ENCODE data around the gene ZGRF1.
"Not testable (repeated sequence)": the region's sequence is repeated elsewhere in the genome, so short reads cannot be mapped to it uniquely, and the experiment has no call there.

Gene ZGRF1

DNA sequence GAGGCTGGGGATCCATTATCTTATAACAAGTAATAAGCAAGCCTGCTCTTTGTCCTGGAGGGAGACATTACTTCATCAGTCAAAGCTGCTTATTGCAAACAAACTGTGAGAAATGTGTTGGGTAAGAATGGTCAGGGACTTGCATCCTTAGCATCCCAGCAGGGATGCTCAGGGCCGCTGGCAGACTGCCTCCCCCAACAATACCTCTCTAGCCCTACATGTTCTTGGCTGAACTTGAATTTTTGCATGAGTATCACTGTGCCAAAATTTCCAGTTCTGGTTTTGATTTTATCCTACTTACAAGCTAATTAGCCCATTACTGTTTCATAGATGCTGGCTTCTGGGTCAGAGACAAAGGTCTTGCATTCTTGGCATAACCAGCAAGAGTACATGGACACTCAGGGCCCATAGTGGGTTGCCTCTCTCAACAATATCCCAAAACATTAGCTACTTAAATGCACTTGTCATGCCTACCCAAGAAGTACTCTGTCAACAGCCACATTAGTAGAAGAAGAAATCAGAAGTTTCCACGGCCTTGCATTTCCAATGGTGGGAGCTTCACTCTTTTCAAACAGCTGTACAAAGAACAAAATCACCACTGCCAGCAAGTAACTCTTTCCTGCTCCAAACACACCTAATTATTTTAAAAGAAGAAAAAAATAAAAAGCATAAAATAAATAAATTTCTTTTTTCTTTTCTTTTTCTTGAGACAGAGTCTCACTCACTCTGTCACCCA is 78.9 kb downstream of the ZGRF1 start:
- no peak overlapping the region for H3K4me3 ChIP-seq (ENCODE audit: low read depth, low read length)
- TF ChIP-seq, protein P1, sequence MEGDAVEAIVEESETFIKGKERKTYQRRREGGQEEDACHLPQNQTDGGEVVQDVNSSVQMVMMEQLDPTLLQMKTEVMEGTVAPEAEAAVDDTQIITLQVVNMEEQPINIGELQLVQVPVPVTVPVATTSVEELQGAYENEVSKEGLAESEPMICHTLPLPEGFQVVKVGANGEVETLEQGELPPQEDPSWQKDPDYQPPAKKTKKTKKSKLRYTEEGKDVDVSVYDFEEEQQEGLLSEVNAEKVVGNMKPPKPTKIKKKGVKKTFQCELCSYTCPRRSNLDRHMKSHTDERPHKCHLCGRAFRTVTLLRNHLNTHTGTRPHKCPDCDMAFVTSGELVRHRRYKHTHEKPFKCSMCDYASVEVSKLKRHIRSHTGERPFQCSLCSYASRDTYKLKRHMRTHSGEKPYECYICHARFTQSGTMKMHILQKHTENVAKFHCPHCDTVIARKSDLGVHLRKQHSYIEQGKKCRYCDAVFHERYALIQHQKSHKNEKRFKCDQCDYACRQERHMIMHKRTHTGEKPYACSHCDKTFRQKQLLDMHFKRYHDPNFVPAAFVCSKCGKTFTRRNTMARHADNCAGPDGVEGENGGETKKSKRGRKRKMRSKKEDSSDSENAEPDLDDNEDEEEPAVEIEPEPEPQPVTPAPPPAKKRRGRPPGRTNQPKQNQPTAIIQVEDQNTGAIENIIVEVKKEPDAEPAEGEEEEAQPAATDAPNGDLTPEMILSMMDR (IDR thresholded peaks at IDR 0.05; ENCODE audit: insufficient read depth, low read depth, low read length, missing control alignments) = no peak
- no peak for DNase-seq (ENCODE audit: low read depth)

DNA sequence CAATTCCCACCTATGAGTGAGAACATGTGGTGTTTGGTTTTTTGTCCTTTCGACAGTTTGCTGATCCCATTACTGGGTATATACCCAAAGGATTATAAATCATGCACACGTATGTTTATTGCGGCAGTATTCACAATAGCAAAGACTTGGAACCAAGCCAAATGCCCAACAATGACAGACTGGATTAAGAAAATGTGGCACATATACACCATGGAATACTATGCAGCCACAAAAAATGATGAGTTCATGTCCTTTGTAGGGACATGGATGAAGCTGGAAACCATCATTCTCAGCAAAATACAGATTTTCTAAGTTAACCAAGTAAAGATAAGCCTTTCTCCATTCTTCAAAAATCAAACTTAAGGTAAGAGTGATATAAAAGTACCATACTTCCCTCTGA is 82.4 kb downstream of the ZGRF1 start:
- not testable (repeated sequence) for H3K4me3 ChIP-seq (ENCODE audit: low read depth, low read length); DNase-seq (ENCODE audit: low read depth)

DNA sequence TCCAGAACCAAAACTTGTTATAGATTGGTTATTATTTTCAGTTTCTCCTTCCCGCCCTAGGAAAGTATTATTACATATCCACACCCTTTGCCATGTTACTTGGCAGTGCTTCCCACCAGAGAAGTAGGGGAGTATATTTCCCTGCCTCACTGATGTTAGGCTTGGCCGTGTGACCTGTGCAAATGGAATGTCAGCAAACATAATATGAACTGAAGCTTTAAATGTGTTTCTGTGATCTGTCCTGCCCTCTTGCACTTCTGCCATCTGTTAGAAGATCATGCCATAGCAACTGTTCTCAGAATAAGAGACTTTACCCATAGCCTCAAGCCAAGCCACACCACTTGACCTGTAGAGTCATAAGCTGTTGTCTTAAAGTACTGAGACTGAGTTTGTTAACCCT is 84.0 kb downstream of the ZGRF1 start:
- no peak overlapping the region for H3K4me3 ChIP-seq (ENCODE audit: low read depth, low read length)
- DNase-seq (ENCODE audit: low read depth) = no peak
- TF ChIP-seq, protein P1 (IDR thresholded peaks at IDR 0.05; ENCODE audit: insufficient read depth, low read depth, low read length, missing control alignments) = no peak

DNA sequence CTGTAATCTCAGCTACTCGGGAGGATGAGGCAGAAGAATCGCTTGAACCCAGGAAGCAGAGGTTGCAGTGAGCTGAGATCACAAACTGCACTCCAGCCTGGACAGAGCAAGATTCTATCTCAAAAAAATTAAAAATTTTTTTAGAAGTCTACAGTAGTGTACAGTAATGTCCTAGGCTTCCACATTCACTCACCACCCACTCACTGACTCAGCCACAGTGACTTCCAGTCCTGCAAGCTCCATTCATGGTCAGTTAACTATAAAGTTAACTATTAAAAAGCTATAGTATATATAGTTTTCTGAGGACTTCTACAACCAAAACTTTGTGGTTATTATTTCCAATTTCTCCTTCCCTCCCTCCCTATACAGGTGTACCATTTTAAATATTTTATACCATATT is 86.0 kb downstream of the ZGRF1 start:
- no peak for DNase-seq (ENCODE audit: low read depth)
- TF ChIP-seq, protein P1 (IDR thresholded peaks at IDR 0.05; ENCODE audit: insufficient read depth, low read depth, low read length, missing control alignments) = no peak
- no peak overlapping the region for H3K4me3 ChIP-seq (ENCODE audit: low read depth, low read length)

DNA sequence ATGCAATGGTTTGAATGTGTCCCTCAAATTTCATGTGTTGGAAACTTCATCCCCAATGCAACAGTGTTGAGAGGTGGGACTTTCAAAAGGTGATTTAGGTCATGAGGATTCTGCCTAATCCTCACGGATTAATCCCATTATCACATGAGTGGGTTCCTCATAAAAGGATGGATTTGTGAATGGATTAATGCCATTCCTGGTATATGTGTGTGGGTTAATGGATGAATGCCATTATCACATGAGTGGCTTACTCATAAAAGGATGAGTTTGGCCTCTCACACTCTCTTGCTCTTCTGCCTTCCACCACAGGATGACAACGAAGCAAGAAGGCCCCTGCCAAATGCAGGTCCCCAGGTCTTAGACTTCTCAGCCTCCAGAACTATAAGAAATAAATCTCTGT is 90.2 kb downstream of the ZGRF1 start:
- no peak overlapping the region for H3K4me3 ChIP-seq (ENCODE audit: low read depth, low read length)
- TF ChIP-seq, protein P1 (IDR thresholded peaks at IDR 0.05; ENCODE audit: insufficient read depth, low read depth, low read length, missing control alignments) = no peak
- DNase-seq (ENCODE audit: low read depth) = no peak

DNA sequence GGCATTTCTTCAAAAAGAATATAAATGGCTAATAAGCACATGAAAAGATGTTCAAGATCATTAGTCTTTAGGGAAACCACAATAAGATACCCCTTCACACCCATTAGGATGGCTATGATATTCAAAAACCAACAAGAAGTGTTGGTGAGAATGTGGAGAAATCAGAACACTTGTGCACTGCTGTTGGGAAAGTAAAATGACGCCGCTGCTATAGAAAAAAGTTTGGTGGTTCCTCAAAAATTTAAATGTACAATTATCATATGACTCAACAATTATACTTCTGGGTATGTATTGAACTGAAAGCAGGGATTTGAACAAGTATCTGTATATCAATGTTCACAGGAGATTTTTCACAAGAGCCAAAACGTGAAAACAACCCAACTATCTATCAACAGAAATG is 91.4 kb downstream of the ZGRF1 start:
- DNase-seq (ENCODE audit: low read depth) = no peak
- TF ChIP-seq, protein P1 (IDR thresholded peaks at IDR 0.05; ENCODE audit: insufficient read depth, low read depth, low read length, missing control alignments) = no peak
- H3K4me3 ChIP-seq (ENCODE audit: low read depth, low read length) = no peak overlapping the region

DNA sequence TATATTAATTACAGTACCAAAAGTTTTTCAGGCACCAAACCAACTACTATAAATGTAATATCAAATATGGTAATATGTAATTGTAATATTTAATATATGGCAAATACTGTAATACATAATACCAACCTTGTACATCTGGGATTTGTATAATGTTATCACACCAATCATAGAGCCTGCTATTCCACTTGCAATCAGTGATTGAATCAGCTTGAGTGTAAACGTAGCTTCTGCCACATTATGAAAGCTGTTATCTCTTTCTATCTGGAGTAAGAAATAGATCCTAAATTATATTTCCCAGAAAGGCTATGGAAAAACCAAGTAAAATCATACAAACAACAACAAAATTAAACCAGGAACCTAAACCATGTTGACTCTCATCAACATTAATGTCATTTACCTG is 96.0 kb downstream of the ZGRF1 start:
- no peak for DNase-seq (ENCODE audit: low read depth)
- TF ChIP-seq, protein P1 (IDR thresholded peaks at IDR 0.05; ENCODE audit: insufficient read depth, low read depth, low read length, missing control alignments) = no peak
- H3K4me3 ChIP-seq (ENCODE audit: low read depth, low read length) = no peak overlapping the region
